Loucy (cell line): ENCODE results near the gene JPH4.

Source experiments
- EZH2phosphoT487 ChIP-seq: fragments of 200-600 bp; IDR thresholded peaks from 2 replicates; pipeline ENCODE4 v1.6.1; 2018; ENCODE audit warnings: antibody characterized with exemption, mild to moderate bottlenecking, moderate library complexity, borderline replicate concordance
- TF ChIP-seq, protein P1 (sequence below): fragments of 200-600 bp; sonication (generic); conservative IDR thresholded peaks from 2 replicates; pipeline ENCODE4 v1.5.1; 2014; ENCODE audit warnings: mild to moderate bottlenecking, antibody characterized with exemption, low read length

- no peak for TF ChIP-seq EZH2phosphoT487
- TF ChIP-seq, protein P1, sequence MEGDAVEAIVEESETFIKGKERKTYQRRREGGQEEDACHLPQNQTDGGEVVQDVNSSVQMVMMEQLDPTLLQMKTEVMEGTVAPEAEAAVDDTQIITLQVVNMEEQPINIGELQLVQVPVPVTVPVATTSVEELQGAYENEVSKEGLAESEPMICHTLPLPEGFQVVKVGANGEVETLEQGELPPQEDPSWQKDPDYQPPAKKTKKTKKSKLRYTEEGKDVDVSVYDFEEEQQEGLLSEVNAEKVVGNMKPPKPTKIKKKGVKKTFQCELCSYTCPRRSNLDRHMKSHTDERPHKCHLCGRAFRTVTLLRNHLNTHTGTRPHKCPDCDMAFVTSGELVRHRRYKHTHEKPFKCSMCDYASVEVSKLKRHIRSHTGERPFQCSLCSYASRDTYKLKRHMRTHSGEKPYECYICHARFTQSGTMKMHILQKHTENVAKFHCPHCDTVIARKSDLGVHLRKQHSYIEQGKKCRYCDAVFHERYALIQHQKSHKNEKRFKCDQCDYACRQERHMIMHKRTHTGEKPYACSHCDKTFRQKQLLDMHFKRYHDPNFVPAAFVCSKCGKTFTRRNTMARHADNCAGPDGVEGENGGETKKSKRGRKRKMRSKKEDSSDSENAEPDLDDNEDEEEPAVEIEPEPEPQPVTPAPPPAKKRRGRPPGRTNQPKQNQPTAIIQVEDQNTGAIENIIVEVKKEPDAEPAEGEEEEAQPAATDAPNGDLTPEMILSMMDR, result no peak
Measured at GRCh38 chr14:23571701-23572523, 6.7 kb downstream of the JPH4 start.
